GM23248 (cell line): ENCODE results near the gene CMBL. TPM values are rescaled to one million over a fixed set of nuclear protein-coding genes. Genes with fewer than 3 reads are reported as not detected.

Experiments
- DNase-seq: peaks from one replicate; pipeline ENCODE4 v3.0.0-alpha.2; 2015
- H2AFZ ChIP-seq: fragments of 200-600 bp; sonication (generic); 2 replicates; pipeline ENCODE4 v1.6.1; 2016; ENCODE audit warnings: antibody characterized with exemption
- H3F3A ChIP-seq: fragments of 200-600 bp; sonication (generic); 2 replicates; pipeline ENCODE4 v1.6.1; 2016; ENCODE audit warnings: mild to moderate bottlenecking, antibody characterized with exemption, mixed run types; ENCODE audit not compliant: insufficient read depth
- H3K27ac ChIP-seq: fragments of 200-600 bp; sonication (generic); 2 replicates; pipeline ENCODE4 v1.5.1; 2016; ENCODE audit warnings: mild to moderate bottlenecking
- H3K27me3 ChIP-seq: fragments of 200-600 bp; sonication (generic); replicated peaks from 2 replicates; pipeline ENCODE4 v1.6.1; 2016; ENCODE audit warnings: mild to moderate bottlenecking; ENCODE audit not compliant: insufficient read depth
- H3K36me3 ChIP-seq: fragments of 200-600 bp; sonication (generic); 2 replicates; pipeline ENCODE4 v1.6.1; 2016; ENCODE audit warnings: low read depth, mild to moderate bottlenecking
- H3K4me1 ChIP-seq: fragments of 200-600 bp; sonication (generic); 2 replicates; pipeline ENCODE4 v1.6.1; 2016; ENCODE audit warnings: mild to moderate bottlenecking; ENCODE audit not compliant: insufficient read depth
- H3K4me2 ChIP-seq: fragments of 200-600 bp; sonication (generic); one replicate; pipeline ENCODE4 v1.6.1; 2016; ENCODE audit warnings: mild to moderate bottlenecking; ENCODE audit not compliant: unreplicated experiment
- H3K4me3 ChIP-seq: fragments of 200-600 bp; sonication (generic); 2 replicates; pipeline ENCODE4 v1.5.1; 2016; ENCODE audit warnings: mild to moderate bottlenecking
- H3K79me2 ChIP-seq: fragments of 200-600 bp; sonication (generic); 2 replicates; pipeline ENCODE4 v1.6.1; 2016; ENCODE audit warnings: mild to moderate bottlenecking; ENCODE audit not compliant: insufficient read depth
- H3K9ac ChIP-seq: fragments of 200-600 bp; sonication (generic); 2 replicates; pipeline ENCODE4 v1.6.1; 2016; ENCODE audit warnings: mild to moderate bottlenecking
- H3K9me2 ChIP-seq: fragments of 200-600 bp; sonication (generic); 2 replicates; pipeline ENCODE4 v1.6.1; 2016; ENCODE audit warnings: mixed run types, mild to moderate bottlenecking, moderate library complexity; ENCODE audit not compliant: insufficient read depth
- H3K9me3 ChIP-seq: fragments of 200-600 bp; sonication (generic); one replicate; pipeline ENCODE4 v1.6.1; 2017; ENCODE audit warnings: low read depth
- H4K20me1 ChIP-seq: fragments of 200-600 bp; sonication (generic); 2 replicates; pipeline ENCODE4 v1.6.0; 2016; ENCODE audit not compliant: insufficient read depth
- EZH2 ChIP-seq: fragments of 200-600 bp; sonication (generic); IDR thresholded peaks from 2 replicates; pipeline ENCODE4 v1.6.1; 2018; ENCODE audit warnings: antibody characterized with exemption, mild to moderate bottlenecking; ENCODE audit not compliant: insufficient read depth, poor library complexity, severe bottlenecking
- EZH2phosphoT487 ChIP-seq: fragments of 200-600 bp; sonication (generic); IDR thresholded peaks from 2 replicates; pipeline ENCODE4 v1.6.1; 2018; ENCODE audit warnings: antibody characterized with exemption, moderate library complexity, mild to moderate bottlenecking, low read depth; ENCODE audit not compliant: insufficient read depth
- WGBS, 2 experiments: methylation state at CpG; one replicate each; pipeline ENCODE4 v1.1.6; 2015 to 2017; ENCODE audit warnings: low lambda C conversion rate in 2 of 2, low coverage in 1 of 2; ENCODE audit errors: missing lambda C conversion rate in 2 of 2; 5-methylcytosine and 5-hydroxymethylcytosine counted together
- in situ Hi-C: fragments of 300-500 bp; cut with MboI; formaldehyde crosslinking; loops from 2 replicates; pipeline ENCODE4 v1.15.0; 2020
- polyA plus RNA-seq: library from polyadenylated mRNA; unstranded; fragments of >200 nt; fragmentation: Nextera tagmentation; extraction: Ambion mirVana; gene quantifications from 2 replicates; pipeline ENCODE4 v1.2.1, GENCODE V29; 2016
- total RNA-seq: library from RNA; depleted of rRNA; stranded (reverse); fragments of >200 nt; shearing (Covaris generic); gene quantifications from 2 replicates; pipeline ENCODE4 v1.2.3, GENCODE V29; 2014

The CMBL gene
- total and polyA plus RNA-seq, 2 experiments from 2014 or later = 4.0 to 14.6 TPM

- Histone ChIP-seq H3K9me3 (no peaks in the 10 kb centered on the region), H3K4me1 (peaks cover 35% of the 10 kb centered on the region), H3K4me3 (no peak overlapping the region), H4K20me1 (no peaks in the 10 kb centered on the region), H2AFZ (no peak overlapping the region), H3K27ac (no peak overlapping the region), H3F3A (peaks cover 38% of the 10 kb centered on the region), H3K4me2 (no peak overlapping the region), H3K79me2 (no peaks in the 10 kb centered on the region), H3K27me3 (no peaks in the 10 kb centered on the region), H3K36me3 (no peaks in the 10 kb centered on the region), H3K9ac (no peak overlapping the region), H3K9me2 (no peaks in the 10 kb centered on the region)
- no peak for DNase-seq
- TF ChIP-seq EZH2 (no peak), EZH2phosphoT487 (no peak)
- in situ Hi-C loops = no loop called here
- 96% methylated on average over 5 of the region's 5 CpGs for WGBS, 2 experiments
These were observed 20.6 kb upstream of the CMBL start for GRCh38 chr5:10328323-10328722.

- Histone ChIP-seq H3K4me3 (no peak overlapping the region), H3K9me2 (no peaks in the 10 kb centered on the region), H3K36me3 (no peaks in the 10 kb centered on the region), H3K27ac (no peak overlapping the region), H3K27me3 (no peaks in the 10 kb centered on the region), H2AFZ (no peak overlapping the region), H3K79me2 (no peaks in the 10 kb centered on the region), H3K4me1 (peaks cover 13% of the 10 kb centered on the region), H4K20me1 (no peaks in the 10 kb centered on the region), H3K4me2 (no peak overlapping the region), H3F3A (peaks cover 11% of the 10 kb centered on the region), H3K9ac (no peak overlapping the region), H3K9me3 (no peaks in the 10 kb centered on the region)
- TF ChIP-seq EZH2 = no peak
- no peak for TF ChIP-seq EZH2phosphoT487
- in situ Hi-C loops = no loop called here
- no peak for DNase-seq
- WGBS, 2 experiments = 79 to 90% methylated on average over 6 of the region's 6 CpGs
These were observed 17.0 kb upstream of the CMBL start for GRCh38 chr5:10324518-10325370.

GRCh38 chr5:10323588-10324488 lies 16.1 kb upstream of the CMBL start:
- no peak for TF ChIP-seq EZH2phosphoT487
- TF ChIP-seq EZH2 = no peak
- no peaks in the 10 kb centered on the region for H3K36me3 ChIP-seq
- no peak overlapping the region for H3K4me3 ChIP-seq
- H3K4me2 ChIP-seq = no peak overlapping the region
- no peak overlapping the region for H3K27ac ChIP-seq
- no peaks in the 10 kb centered on the region for H4K20me1 ChIP-seq
- H3K9me2 ChIP-seq = no peaks in the 10 kb centered on the region
- no peak overlapping the region for H3K9ac ChIP-seq
- peak; percentile 70 for DNase-seq
- no peaks in the 10 kb centered on the region for H3K9me3 ChIP-seq
- peaks cover 1% of the 10 kb centered on the region; the same call in 1 of the 2 replicates for H3F3A ChIP-seq
- no peaks in the 10 kb centered on the region for H3K27me3 ChIP-seq
- 70 to 80% methylated on average over 6 of the region's 6 CpGs for WGBS, 2 experiments
- in situ Hi-C loops = no loop called here
- peaks cover 4% of the 10 kb centered on the region for H3K4me1 ChIP-seq
- no peak overlapping the region for H2AFZ ChIP-seq
- no peaks in the 10 kb centered on the region for H3K79me2 ChIP-seq

DNA sequence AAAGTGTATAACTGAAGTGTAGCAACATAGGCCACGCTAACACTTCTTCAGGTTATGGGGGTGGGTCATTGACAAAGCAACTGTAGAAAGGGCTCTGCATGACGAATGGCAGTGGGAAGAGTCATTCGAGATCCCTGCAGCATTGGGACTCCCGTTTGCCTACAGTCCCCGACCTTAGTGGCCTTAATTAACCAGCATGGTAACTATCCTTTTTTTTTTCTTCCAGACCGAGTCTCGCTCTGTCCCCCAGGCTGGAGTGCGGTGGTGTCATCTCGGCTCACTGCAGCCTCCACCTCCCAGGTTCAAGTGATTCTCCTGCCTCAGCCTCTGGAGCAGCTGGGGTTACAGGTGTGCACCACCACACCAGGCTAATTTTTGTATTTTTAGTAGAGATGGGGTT lies 14.2 kb upstream of the CMBL start:
- no peaks in the 10 kb centered on the region for H3K36me3 ChIP-seq

More for the DNA sequence above, 14.2 kb upstream of the CMBL start:
- H3K27me3 ChIP-seq = no peaks in the 10 kb centered on the region
- H3K4me2 ChIP-seq = no peak overlapping the region
- no peaks in the 10 kb centered on the region for H3F3A ChIP-seq
- no peak for DNase-seq
- no peak overlapping the region for H3K9ac ChIP-seq
- no peaks in the 10 kb centered on the region for H3K79me2 ChIP-seq
- 76 to 81% methylated on average over 9 of the region's 9 CpGs for WGBS, 2 experiments
- no peaks in the 10 kb centered on the region for H3K9me3 ChIP-seq
- no peaks in the 10 kb centered on the region for H3K9me2 ChIP-seq
- H4K20me1 ChIP-seq = no peaks in the 10 kb centered on the region
- in situ Hi-C loops = no loop called here
- TF ChIP-seq EZH2 (no peak), EZH2phosphoT487 (no peak)
- H3K27ac ChIP-seq = no peak overlapping the region
- H2AFZ ChIP-seq = no peak overlapping the region
- no peak overlapping the region for H3K4me3 ChIP-seq
- H3K4me1 ChIP-seq = no peaks in the 10 kb centered on the region
